Inflammatory macrophage treated with lipopolysaccharide for 1 hour (primary cell): ENCODE results near the gene CLK2.
"Not testable (repeated sequence)": the region's sequence is repeated elsewhere in the genome, so short reads cannot be mapped to it uniquely, and the experiment has no call there.

Experiments
- DNase-seq, 2 donors: peaks; one replicate each; pipeline ENCODE4 v3.0.0-alpha.2; 2020 to 2022

Gene CLK2

DNA sequence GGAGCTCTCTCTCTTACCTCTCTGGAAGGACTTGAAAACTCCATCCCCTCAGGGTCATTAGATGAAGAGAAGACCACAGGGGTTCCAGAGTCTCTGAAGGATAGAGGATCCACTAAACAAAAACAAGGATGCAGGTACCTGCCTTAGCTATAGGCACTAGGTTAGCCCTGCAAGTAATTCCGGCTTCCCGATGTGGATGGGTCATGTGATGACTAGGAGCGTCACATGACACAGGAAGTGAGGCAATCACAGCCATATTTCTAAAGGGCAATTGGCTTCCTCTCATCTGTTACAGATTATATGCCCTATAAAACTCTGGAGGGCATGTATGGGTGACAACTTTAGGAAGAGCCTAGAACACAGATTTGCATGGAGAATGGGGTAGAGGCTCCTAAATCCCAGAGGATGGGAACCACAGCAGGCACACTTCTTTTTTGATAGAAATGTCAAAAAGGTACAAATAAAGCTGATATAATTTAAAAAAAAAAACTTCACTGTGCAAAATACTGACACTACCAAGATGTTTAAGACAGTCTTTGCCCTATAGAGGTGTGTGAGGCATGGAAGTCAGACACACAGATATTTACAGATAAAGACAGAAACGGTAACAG is 32.1 kb downstream of the CLK2 start:
- DNase-seq, result peak; percentile 81 to 92

DNA sequence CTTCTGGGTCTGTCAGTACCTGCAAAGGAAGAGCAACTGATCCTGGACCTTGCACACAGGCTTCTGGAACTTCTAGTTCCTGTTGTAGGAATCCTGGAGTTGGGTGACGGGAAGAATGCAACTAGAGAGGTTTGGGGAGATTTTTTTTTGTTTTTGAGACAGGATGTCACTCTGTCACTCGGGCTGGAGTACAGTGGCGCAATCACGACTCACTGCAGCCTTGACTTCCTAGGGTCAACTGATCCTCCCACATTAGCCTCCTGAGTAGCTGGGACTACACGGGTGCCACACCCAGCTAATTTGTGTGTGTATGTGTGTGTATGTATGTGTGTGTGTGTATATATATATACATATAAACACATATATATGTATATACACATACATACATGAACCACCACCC is 36.9 kb downstream of the CLK2 start:
- peak in 1 of 2 donors; percentile 43 for DNase-seq

DNA sequence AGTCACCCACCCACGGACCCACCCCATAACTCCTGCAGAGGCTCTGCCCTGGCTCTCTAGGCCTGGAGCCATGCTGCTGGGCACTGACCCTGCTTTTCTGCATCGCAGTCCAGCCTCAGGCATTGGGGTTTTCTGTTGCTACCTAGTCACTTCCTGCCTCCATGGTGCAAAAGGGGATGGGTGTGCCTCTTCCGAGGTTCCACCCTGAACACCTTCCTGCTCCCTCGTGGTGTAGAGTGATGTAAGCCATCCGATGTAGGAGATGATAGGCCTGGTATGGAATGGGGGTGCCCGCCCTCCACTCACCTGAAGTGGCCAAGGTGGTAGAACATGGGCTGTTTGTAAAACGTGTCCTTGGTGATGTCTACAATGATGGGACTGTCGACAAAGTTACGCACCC is 37.9 kb downstream of the CLK2 start:
- DNase-seq, result not testable (repeated sequence)

DNA sequence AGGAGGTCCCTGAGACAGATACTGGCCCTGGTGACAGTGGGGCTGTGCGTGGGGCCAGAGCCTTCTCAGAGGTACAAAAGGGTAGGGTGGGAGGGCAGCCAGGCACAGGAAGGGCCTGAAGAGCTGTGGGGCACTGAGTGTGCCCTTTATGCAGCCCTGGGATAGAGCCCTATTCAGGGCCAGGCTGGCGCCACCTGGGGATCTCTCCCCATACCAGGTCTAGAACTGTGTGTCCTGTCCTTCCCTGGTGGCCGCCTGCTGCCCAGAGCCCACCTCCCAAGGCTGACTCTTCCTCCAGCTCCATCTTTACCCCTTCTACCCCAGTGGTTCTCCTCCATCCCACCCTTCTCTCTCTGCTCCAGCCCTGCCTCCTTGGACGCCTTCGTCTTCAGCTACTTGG is 39.8 kb downstream of the CLK2 start:
- not testable (repeated sequence) for DNase-seq

DNA sequence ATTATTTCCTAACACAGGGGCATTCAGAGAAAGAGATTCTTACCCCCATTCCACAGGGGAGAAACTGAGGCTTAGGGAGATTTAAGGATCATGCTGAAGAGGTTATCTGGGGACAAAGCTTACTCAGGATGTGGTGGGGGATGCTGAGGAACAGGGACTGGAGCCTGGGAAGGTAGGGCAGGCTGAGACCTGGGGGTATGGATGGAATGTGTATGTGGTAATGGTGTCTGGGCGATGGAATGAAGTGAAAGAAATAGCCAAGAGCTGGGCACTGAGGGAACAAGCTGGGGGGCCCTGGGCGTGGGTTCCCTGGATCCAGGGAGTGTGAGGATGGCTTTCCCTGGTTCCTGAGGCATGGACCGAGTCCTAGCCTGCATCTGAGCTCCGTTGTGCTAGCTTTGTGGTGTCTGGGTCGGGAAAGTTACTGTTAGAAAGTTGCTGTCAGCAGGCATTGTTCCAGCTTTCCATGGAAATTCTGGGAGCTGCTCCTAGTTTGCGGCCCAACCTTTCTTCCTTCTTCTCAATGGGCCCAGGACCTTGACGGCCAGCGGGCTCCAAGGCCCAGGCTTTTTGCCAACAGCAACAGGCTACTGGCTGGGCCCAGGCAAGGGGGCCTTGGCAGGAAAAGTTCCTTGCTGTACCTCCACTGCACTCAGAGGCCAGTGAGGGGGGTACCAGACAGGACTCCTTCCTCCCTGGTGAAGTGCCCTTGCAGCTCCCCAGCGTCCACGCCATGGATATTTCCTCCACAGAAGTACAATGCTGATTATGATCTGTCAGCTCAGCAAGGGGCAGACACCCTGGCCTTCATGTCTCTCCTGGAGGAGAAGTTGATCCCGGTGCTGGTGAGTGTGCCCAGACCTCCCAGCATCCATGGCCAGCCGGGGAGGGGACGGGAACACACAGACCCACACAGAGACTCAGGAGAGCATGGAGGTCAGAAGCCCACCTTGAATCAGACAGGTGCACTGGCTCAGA is 41.0 kb downstream of the CLK2 start:
- not testable (repeated sequence) for DNase-seq

DNA sequence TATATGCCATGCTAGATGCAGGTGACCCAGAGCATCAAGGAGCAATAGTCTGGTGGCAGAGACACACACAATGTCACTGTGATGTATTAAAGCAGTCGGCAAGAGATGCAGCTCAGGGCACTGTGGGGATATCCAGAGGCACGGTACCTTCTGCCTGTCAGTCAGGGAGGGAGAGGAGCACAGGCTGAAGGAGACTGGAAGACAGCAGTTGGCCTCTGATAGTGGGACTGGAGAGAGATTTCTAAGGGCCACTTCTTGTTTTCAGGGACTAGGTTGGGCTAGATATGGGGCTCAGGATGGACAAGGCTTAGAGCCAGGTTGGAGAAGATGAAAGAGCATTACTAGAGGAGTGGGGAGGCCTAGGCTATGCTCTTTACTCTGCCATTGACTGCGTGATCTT is 42.0 kb downstream of the CLK2 start:
- DNase-seq, result not testable (repeated sequence)

DNA sequence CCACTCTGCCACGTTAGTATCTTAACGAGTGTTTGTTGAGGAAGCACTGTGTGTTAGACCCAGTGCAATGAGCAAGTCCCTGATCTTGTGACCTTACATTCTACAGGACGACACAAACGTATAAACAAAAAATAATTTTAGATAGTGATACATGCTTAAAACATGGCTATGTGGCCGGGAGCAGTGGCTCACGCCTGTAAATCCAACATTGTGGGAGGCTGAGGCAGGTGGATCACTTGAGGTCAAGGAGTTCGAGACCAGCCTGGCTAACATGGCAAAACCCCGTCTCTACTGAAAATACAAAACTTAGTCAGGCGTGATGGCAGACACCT is 45.2 kb downstream of the CLK2 start:
- no peak for DNase-seq

DNA sequence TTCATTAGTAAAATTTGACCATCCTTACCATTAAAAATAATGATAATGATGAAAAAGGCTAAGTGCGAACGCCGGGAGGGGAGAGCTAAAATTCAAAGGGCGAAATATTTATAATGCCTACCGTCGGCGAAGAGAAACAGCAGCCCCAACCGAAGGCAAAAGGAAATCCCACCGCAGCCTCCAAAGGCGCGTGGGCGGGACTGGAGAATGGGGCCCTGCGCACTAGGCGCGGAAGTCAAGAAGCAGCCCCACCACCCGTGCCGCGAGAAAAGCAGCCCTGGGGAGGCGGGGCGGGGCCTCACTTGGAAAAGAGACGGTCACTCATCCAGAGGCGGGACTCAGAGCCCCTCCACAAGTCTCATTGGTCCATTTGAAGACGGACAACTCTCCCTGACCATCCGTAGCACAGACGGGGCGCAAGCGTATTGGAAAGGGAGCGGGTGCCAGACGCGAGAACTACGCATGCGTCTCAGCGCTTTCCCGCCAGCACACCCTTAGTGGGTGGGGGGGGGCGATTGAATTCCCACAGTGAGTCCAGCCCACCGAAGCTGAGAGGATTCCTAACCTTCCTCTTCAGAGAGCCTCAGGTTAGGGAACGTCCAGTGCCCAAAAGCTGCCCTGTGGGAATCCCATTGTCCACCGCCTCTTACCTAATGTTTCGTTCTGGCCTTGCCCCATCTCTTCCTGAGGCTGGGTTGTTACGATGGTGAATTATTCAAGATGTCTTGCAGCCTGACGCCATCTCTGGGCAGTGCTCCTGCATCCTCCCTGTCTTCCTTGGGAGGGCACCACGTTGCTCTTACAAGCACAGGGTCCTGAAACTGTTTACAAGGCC is 45.8 kb downstream of the CLK2 start:
- peak; percentile 97 to 98 for DNase-seq

DNA sequence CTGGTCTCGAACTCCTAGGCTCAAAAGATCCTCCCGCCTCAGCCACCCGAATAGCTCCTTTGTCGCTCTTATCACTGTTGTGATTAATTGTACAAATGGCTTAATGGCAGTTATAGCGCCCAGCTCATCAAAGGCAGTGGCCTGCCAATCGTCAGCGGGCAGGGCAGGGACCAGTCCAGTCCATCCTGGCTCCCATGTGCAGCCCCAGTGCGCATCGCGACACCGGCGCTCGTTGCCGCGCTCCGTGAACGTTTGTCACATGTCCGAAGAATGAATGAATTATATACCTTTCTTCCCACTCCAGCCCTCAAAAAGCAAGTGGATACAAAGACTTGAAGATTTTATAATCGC is 46.4 kb downstream of the CLK2 start:
- peak; percentile 41 to 51 for DNase-seq

DNA sequence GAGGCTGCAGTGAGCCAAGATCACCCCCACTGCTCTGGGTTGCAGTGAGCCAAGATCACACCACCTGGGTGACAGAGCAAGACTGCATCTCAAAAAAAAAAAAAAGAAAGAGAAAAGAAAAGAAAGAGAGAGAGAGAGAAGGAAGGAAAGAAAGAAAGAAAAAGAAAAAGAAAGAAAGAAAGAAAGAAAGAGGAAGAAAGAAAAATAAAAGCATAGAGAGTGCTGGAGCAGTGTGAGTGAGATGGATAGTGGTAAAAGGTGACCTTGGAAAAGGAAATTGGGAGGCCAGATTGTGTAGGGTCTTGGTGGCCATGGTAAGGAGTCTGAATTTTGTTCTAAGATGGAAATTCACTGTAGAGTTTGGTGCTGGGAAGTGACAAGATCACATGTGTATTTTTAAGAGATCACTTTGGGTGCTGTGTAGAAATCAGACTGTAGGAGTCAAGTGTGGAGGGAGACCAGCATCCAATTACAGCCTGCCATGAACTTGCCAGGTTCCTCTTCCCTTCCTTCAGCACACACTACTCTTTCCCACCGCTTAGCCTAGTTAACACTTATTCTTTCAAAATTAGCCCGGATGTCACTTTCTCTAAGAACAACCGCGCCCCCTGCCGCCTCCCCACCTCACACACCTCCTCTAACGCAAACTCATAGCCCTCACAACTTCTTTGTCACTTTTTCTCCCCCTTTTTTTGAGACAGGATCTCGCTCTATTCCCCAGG is 47.0 kb downstream of the CLK2 start:
- DNase-seq, result peak; percentile 77 to 85

DNA sequence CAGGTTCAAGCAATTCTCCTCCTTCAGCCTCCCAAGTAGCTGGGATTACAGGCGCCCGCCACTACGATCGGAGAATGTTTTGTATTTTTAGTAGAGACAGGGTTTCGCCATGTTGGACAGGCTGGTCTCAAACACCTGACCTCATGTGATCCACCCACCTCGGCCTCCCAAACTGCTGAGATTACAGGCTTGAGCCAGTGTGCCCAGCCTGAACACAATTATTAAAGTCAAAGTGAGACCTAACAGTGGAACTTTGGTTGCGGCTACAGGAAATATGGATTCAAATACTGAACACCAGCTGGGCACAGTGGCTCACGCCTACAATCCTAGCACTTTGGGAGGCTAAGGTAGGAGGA is 47.9 kb downstream of the CLK2 start:
- DNase-seq, result not testable (repeated sequence)

DNA sequence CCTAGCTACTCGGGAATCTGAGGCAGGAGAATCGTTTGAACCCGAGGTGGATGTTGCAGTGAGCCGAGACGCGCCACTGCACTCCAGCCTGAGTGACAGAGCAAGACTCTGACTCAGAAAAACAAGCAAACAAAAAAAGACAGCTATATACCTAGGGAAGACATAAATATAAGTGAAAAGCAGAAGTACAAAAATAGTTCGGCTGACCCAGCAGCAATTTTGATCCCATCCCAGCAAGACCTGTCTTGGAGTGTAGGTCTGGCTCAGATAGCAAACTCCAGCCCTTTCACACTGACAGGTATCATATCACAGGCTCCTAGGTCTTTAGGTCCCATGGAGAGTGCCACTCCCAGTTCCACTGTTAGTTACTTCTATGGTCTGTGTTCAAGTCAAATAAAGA is 50.3 kb downstream of the CLK2 start:
- no peak for DNase-seq

DNA sequence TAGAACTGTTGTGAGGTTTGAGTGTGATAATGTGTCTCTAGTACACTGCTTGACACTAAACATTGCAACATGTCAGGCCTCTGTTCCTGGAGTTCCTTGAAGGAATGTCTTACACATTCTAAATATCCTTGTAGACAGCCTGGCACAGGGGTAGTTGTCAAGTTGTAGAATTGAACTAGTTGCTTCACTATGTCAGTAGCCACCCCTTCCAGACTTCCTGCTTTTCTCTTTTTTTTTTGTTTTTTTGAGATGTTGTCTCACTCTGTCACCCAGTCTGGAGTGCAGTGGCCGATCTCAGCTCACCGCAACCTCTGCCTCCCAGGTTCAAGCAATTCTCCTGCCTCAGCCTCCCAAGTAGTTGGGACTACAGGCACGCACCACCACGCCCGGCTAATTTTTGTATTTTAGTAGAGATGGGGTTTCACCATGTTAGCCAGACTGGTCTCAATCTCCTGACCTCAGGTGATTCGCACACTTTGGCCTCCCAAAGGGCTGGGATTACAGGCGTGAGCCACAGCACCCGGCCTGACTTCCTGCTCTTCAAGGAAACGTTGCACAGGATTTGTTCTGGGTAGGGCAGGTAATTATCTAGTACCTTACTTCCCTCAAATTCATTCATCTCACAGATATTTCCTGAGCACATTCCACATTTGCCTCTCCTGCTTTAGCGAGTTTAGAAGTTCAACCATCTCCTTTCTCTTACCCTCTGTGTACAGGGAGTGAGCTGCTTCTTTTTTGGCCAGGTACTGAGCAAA is 52.9 kb downstream of the CLK2 start:
- DNase-seq, result not testable (repeated sequence)

DNA sequence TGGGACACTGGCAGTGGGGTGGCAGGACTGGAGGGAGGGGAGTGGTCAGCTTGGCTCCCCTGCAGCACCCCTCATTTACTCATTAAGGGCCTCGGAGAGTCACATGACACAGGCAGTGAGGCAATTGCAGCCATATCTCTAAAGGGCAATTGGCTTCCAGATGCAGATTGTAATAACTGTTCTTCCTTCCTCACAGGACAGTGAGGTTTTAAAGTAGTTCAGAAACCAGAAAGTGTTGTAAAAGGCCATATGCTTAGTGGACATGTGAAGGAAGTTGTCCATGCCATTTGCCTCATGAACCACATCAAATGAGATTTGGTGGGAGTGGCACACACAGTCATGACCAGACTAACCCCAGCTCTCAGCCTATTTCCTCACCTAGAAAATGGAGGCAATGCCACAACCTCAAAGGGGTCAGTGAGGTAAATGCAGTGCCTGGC is 53.7 kb downstream of the CLK2 start:
- DNase-seq, result peak; percentile 64 to 67

DNA sequence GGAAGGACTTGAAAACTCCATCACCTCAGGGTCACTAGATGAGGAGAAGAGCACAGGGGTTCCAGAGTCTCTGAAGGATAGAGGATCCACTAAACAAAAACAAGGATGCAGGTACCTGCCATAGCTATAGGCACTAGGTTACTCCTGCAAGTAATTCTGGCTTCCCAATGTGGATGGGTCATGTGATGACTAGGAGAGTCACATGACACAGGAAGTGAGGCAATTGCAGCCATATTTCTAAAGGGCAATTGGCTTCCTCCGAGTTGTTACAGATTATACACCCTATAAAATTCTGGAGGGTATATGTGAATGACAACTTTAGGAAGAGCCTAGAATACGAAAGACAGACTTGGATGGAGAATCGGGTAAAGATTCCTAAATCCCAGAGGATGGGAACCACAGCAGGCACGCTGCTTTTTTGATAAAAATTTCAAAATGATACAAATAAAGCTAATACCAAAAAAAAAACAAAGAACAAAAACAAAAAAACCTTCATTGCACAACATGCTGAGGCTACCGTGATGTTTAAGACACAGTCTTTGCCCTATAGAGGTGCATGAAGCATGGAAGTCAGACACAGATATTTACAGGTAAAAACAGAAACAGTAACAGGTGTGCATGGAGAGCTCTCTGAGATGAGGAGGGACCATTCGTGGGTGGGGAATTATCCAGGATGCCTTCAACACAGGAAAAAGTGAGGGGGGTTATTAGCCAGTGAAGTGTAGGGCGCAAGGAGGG is 54.3 kb downstream of the CLK2 start:
- DNase-seq, result peak; percentile 51 to 77

DNA sequence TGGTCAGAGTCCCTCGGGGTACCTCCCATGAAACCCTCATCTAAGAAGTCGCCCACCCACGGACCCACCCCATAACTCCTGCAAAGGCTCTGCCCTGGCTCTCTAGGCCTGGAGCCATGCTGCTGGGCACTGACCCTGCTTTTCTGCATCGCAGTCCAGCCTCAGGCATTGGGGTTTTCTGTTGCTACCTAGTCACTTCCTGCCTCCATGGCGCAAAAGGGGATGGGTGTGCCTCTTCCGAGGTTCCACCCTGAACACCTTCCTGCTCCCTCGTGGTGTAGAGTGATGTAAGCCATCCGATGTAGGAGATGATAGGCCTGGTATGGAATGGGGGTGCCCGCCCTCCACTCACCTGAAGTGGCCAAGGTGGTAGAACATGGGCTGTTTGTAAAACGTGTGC is 58.6 kb downstream of the CLK2 start:
- DNase-seq, result not testable (repeated sequence)
